Neural cell (in vitro differentiated cells): ENCODE measurements around the gene MAMDC4.

ENCODE experiments used
- CTCF ChIP-seq: fragments of 450-650 bp; IDR thresholded peaks from 2 replicates; pipeline ENCODE4 v1.5.1; 2014; ENCODE audit warnings: antibody characterized with exemption, mild to moderate bottlenecking, moderate library complexity; ENCODE audit not compliant: poor library complexity, severe bottlenecking
- EP300 ChIP-seq: fragments of 450-650 bp; conservative IDR thresholded peaks from 2 replicates; pipeline ENCODE4 v1.6.1; 2014; ENCODE audit warnings: antibody characterized with exemption, mild to moderate bottlenecking, moderate library complexity; ENCODE audit not compliant: poor library complexity, severe bottlenecking
- EZH2 ChIP-seq: fragments of 200-600, 300-800 bp; shearing (Covaris generic), sonication (generic); IDR thresholded peaks from 2 replicates; pipeline ENCODE4 v1.6.1; 2014; ENCODE audit warnings: antibody characterized with exemption, low read length, borderline replicate concordance, mild to moderate bottlenecking; ENCODE audit not compliant: insufficient read depth, poor library complexity, severe bottlenecking
- REST ChIP-seq: IDR thresholded peaks from 2 replicates; pipeline ENCODE4 v1.6.1; 2012; ENCODE audit warnings: borderline replicate concordance
- SMC3 ChIP-seq: fragments of 450-650 bp; conservative IDR thresholded peaks from 2 replicates; pipeline ENCODE4 v1.6.1; 2014; ENCODE audit warnings: antibody characterized with exemption, mild to moderate bottlenecking, moderate library complexity; ENCODE audit not compliant: poor library complexity

GRCh38 chr9:136835162-136835931 is 16.8 kb upstream of the MAMDC4 start:
- TF ChIP-seq CTCF (no peak), SMC3 (no peak), REST (no peak), EP300 (no peak), EZH2 (no peak)
